Activated CD4-positive, alpha-beta T cell treated with anti-CD3 and anti-CD28 coated beads, Interleukin-2, amount 50 U/mL, for 48 hours (primary cell): Measurements from ENCODE around the gene ZNF189.

Experiments
- DNase-seq, 2 experiments: peaks; one replicate each; pipeline ENCODE4 v3.0.0-alpha.2; 2020

The ZNF189 gene

DNA sequence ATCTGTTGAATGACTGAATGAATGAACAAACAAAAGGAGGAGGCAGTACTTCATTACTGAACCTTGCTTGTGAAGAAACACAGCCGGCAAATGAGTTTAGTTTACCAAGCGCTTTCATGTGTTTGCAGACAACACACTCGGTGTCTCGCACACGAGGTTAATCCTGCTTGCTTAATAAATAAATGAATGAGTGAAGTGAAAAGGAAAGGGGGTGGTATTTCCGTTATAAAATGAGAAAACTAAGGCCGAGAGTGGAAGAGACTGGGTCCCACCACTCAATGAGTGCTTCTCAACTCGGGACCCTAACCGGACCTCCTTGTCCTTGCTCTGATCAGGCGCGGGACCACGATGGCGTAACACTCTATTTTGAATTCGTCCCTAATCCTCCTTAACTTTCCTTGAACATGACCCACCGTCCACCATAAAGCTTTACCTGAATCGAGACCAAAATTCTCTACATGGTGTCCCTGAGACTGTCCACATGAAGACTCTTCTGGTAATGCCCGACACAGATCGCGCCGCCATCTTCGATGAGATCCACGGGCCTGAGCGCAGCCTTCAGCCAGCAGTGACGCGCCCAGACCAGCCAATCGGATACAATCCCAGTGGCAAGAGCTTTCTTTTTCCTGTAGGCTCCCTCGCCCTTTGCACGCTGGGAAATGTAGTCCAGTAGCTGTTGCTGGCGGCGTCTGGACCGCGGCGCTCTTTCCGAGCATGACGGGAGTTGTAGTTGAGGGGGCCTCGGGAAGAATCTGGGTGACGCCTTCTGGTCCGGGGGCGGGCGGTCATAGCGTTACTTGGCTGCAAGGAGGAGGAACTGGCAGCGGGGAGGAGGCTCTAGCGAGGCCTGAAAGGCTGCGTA, at the start of gene ZNF189, which contains the start of gene MRPL50:
ZNF189 (plus strand) TSS at position 784 of the 862 bp plus-strand sequence. CDS start 306 bp downstream, outside the sequence.
MRPL50 (minus strand) TSS at position 551 of the 862 bp plus-strand sequence; CDS start at position 525, 26 bp downstream.
- peak; percentile 95 for DNase-seq

DNA sequence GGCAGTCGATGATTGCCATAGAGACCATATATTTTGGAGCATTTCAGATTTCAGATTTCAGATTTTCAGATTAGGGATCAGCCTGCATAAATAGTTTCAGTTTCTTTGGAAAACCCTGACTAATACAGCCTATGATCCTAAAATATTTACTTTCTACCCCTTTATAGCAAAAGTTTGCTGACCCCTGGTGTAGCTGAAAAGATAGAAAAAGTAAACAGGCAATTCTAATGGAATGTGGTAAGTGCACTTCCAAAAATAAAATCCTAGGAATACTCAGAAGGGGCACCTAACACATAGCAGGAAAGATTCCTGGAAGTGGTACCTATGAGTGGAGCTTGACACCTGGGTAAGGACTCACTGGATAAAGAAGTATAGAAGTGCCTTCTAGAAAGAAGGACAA, 48.4 kb upstream of the ZNF189 start:
- no peak for DNase-seq

DNA sequence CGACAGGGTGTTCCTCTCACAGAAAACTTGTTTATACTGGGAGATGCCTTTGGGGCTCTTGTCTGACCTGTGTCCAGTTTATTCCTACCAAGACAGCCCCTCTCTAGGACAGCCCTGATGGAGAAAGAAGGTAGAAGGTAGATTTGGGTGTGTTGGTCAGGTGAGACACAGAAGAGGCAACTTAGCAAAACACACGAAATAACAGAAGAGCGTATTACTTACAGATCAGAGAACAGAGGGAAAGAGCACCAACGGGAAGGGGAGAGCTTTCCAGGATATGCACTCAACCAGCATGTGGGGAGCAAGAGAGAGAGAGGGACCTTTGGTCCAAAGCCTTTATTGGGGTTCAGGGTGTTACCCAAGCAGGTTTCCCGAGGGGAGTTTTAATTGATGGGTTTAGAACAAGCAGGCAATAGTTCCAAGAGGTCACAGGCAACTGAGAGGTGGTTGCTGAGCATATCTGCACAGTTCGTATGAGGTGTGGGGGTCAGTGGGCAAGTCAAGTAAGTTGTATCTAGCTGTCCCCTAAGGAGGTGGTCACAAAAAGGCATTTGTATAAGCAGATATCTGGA, 45.7 kb upstream of the ZNF189 start:
- no peak for DNase-seq

DNA sequence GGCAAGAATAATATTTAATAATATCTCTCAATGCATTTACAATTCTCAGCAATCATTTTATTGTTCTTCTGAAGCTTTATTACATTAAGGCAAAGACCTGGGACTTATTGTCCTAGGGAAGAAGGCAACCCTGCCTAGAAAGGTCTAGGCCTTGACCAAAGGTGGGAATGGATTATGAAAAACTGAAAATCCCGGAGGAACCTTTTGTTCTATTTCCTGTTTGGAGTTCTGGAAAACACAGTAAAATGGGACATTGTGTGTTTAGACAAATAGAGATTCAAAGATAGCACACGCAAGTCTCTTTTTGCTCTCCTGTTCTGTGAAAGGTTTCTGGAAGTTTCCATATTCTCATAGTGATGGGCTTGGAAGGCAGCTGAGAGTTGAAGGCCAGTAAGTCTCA, 45.0 kb upstream of the ZNF189 start:
- DNase-seq: no peak

DNA sequence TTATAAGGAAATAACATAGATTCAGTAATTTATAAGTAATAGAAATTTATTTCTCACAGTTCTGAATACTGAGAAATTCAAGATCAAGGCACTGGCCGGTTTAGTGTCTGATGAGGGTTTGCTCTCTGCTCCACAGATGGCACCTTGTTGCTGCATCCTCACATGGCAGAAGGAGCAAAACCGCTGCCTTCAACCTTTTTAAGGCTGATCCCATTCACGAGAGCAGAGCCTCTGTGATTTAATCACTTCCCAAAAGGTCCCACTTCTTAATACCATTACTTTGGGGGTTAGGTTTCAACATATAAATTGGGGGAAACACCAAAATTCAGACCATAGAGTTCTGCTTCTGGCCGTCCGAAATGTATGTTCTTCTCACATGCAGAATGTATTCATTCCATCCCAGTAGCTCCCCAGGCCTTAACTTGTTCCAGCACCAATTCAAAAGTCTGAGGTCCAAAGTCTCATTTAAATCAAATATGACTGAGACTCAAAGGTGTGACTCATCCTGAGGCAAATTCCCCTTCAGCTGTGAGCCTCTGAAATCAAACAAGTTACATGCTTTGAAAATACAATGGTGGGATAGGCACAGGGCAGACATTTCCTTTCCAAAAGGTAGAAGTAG, 44.4 kb upstream of the ZNF189 start:
- DNase-seq: no peak

DNA sequence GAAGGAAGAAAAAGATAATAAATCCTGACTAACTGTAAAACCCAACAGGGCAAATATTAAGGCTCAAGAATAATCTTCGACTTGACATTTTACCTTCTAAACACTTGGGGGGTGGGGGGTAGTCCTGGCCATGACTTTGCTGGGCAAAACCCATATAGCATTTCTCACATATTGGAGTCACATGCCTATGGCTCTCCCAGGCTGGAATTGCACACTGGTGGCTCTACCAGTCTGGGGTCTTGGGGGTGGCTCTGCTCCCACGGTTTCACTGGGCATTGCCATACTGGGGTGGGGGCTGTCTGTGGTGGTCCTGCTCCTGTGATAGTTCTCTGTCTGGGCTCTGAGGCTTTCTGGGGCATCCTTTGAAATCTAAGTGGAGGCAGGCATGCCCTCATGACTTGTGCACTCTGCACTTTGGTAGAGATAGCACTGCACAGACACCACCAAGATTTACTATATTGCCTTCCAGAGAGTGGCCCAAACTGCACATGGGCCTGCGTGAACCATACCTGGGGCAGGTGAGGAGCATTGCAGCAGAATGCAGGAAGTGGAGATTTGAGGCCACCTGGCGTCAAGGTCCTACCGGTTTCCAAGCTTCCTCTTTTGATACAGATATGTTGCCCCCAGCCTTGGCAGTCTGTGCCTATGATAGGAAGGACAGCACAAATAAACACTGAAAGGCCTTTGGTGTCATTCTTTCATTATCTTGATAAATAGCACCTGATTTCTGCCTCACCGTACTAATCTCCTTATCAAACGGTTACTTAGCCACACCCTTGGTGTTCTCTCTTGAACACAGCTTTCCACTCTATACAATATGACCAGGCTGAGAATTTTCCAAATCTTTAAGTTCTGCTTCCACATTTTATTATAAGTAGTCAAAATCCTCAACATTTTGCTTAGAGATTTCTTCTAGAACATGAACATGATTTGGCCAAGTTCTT, 43.6 kb upstream of the ZNF189 start:
- no peak for DNase-seq

DNA sequence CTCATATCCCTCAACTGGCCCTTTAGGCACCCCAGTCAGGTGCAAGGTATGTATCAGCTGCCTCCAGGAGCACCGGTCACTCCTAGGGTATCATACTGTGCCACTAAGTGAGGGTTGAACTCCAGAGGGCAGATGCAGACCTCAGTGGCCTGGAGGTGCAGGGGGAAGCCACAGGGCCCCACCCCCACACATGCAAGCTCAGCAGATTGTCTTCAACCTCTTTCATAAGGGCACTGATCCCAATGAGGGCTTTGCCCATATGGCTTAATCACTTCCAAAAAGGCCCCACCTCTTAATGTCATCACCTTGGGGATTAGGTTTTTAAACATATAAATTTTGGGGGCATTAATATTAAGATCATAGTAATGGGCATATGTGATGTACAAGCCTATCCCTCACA, 42.0 kb upstream of the ZNF189 start:
- no peak for DNase-seq

DNA sequence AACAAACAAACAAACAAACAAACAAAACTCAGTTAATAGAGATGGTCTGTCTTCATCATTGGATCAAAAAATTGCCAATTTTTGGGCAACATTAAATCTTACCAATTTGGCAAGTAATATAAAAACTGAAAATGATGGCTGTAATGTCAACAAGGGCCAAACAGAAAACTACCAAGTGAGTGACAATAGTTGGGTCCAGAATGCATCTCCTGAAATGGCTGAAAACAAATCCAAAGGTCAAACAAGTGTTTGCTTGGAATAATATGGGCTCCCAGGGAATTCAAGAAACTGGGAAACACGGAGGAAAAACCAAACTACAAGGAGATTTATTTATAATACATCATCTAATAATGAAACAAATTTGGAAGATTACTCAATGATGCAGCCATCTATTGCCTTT, 39.0 kb upstream of the ZNF189 start:
- DNase-seq: no peak

DNA sequence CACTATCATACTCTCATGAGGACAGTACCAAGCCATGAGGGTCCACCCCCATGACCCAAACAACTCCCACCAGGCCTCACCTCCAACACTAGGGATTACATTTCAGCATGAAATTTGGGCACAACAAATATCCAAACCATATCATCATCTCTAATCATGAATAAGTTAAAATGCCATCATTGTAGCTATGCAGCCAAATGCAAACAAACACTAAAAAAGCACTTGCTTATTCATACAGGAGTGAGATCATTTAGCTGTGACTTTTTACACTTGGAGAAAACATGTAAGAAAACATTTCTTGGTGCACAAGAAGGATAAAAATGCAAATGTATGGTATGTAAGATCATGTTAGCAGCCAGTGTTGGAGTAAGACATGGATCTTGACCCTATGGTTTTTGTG, 38.0 kb upstream of the ZNF189 start:
- DNase-seq: no peak

DNA sequence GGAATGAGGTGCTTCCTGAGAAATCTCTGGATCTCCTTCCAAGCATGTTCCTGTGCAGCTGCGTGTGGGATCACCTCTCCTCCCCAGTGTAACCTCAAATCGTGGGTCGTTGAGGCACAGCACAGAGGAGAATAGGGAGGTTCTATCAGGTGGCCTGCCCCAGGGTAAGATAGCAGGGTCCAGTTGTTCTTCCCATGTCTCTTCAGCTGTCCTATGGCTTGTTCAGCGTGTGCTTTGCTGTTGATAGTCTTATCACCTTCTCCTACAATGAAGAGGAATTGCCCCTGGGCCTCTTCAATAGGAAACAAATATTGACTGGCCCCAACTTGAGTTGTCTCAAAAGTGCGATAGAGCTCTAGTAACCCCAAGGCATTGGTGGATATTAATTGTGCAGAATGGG, 36.2 kb upstream of the ZNF189 start:
- no peak for DNase-seq

DNA sequence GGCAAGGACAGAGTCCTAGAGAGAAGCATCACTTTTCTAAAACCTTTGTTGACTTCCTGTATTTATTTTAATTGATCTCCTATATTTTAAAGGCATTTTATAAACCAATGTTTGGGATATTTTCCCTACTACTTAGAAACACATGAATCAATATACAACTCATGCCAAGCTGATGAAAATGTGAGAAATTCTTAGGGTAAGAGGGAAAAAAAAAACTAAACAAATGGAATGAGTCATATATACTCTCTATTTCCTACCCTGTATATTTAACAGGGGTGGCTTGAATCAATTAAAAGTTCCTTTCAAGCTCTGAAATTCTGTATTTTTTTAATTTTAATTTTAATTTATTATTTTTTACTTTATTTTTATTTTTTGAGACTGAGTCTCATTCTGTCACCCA, 33.5 kb upstream of the ZNF189 start:
- no peak for DNase-seq

DNA sequence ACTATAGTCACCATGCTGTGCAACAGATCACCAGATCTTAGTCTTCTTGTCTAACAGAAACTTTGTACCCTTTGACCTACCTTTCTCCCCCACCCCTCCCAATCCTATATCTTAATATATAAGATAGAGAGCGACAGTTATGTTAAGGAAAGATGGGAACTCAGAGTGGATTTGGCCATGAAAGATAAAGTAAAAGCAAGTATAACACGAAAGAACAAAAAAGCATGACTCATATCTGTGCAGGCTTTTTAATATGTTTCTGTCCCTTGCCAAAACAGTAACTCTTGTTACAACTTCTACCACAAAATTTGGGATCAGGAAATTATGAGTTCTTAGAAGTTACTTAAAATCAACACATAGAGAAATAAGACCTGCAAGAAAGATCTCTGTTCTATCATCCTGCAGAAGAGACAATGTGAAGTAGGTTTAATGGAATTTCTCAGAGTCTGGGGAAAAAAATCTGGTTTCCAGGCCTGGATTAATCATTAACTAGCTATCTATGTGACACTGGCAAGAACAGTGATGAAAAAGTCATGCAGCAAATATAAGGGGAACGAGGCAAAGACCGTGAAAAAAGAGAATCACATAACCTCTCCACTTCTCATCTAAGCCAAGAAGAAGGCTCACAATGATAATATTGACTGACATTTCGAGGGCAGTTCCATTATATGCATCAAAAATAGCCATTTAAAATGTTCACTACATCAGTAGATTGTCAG, 32.5 kb upstream of the ZNF189 start:
- no peak for DNase-seq

DNA sequence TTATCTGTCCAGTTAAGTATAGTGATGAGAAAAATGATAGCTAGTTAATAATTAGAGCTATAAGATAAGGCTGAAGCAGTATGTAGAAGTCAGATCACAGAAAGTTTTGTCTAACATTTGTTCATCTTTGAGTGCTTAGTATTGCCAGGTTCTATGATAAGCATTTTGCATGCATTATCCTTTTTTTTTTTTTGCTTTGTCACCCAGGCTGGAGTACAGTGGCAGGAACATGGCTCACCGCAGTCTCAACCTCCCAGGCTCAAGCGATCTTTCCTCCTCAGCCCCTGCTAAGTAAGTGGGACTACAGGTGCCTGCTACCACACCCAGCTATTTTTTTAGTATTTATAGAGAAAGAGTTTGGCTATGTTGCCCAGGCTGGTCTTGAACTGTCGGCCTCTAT, 31.3 kb upstream of the ZNF189 start:
- DNase-seq: no peak

DNA sequence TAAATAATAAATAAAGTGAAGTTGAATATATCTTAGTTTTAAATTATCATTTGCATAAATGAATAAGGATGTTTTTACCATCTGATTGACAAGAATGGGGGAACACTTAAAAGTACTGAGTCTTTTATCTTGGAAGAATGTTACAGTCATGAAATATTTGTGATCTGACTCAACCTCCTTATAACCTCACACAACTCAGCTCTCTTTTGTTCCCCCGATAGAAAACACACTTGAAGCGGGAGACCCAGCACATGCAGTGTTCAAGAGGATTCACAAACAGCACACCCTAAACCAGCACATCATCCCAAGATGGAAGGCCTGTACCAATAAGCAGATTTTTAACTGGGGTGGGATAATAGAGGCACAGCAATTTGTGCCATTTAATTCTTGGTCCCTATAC, 29.4 kb upstream of the ZNF189 start:
- DNase-seq: no peak

DNA sequence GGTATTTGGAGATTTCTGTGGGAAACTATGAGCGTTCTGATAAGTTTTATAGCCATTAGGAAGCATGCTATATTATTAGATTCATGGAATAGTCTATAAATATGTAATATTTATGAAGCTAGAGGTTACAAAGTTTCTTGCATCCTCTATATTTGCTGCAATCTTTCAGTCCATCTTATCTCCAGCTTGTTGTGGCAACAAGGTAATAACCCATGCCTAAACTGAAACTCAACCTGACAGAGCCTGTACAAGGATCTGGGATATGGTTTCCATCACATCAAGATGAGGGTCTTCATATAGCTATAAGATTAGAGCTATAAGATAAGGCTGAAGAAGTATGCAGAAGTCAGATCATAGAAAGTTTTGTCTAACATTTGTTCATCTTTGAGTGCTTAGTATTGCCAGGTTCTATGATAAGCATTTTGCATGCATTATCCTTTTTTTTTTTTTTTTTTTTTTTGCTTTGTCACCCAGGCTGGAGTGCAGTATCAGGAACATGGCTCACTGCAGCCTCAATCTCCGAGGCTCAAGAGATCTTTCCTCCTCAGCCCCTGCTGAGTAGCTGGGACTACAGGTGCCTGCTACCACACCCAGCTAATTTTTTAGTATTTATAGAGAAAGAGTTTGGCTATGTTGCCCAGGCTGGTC, 28.6 kb upstream of the ZNF189 start:
- DNase-seq: no peak

DNA sequence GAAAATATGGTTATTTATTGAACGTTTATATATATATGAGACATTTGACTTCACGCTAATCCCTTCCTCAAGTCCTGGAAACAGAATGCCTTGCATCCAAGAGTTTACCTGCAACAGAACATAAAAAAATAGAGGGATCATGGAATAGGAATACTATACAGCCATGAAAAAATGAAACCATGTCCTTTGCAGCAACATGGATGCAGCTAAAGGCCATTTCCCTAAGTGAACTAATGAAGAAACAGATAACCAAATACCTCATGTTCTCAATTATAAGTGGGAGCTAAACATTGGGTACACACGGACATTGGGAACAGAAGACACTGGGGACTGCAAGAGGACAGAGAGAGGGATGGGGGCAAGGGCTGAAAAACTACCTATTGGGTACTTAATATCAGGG, 26.8 kb upstream of the ZNF189 start:
- no peak for DNase-seq

DNA sequence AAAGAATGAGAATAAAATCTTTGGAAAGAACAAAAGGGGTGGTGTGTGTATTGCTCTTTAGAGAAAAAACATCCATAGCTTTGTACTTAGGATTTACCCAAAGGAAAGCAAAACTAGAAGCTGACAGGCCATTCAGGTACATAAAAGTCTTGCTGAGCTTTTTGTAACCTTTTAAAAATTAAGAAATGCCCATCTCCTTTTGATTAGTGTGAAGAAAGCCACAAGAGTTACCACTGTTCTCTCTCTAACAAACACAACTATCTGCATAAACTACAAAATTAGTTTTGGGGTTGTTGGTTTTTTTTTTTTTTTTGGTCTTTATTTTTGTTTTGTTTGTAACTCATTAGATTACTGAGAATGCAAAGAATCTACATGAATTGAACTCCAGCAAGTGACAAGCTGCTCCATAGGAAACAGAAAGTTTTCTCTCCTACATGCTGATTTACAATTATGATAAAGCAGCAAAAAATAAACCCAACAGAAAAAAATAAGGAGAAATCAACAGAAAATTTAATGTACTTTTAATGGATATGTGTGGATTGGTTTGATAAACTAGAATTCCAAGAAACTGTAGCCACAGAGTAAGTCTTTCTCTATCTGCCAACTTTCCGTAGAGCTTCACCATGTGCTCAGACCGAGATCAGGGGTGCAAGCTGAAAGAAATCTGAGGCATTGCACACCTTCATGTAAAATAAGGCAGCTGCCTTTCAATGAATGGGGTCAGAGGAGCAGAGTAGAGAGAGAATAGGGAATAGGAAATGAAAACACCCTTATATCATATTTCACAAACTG, 26.1 kb upstream of the ZNF189 start:
- no peak for DNase-seq

DNA sequence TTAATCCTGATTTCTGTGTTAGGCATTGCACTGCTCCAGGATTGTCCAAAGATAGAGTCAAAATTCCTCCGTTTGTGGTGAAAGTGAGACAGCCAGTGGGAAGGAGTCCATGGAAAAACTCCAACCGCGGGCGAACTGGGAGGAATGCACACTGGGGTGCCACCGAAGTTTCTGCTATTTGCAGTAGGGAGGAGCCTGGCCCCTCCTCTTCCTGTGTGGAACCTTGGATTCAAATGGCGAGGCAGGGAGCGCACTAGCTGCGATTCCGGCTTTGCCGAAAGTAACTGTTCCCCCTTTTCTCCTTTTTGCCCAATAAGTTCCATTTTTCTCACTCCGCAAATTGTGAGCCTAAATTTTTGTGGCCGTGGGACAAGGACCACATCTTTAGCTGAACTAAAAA, 23.1 kb upstream of the ZNF189 start:
- DNase-seq: no peak

DNA sequence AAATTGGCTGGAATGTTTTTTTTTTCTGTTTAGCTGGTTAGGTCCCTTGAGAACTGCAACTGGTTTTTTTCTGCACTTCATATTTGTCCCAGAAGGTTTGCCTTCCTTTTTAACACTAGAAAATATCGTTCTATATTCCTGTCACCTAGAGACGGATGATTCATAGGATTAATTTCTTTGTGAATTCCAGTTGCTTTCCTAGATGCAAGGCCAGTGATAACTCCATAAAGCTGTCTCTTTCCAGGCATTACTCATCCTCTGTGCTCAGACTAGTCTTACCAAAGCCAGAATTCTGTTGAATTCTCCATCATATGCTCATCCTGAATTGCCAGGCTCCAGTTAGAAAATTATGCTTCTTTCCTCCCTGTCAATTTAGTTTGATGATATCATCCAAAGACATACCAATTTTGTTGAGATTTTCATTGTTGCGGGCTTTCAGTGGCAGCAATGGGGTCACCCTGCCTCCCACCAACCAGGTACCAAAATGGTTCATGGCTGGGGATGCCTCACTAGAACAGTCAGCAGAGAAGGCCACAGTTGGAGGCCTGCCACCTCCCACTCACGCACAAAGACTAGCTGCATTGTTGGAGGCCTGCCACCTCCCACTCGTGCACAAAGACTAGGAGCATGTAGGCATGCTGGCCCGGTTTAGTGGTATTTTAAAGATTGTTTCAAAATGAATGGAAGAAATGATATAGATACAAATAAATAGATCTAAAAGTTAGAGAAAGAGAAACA, 22.4 kb upstream of the ZNF189 start:
- no peak for DNase-seq

DNA sequence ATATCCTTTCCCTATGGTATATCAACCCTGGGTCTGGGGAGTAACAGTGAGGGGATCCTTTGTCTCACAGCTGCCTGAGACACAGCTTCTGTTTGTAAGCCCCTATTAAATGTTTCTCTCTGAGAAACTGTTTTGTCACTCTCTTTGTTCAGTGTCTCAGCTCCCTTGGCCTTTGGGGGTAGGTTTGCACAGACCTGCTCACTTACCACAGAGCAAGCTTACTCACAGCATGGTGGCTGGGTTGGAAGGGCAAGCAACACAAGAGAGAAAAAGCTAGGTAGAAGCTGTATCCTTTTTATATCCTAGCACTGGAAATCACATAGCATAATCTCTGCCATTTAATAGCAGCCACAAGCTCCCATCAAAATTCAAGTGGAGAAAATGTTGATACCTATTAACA, 18.4 kb upstream of the ZNF189 start:
- no peak for DNase-seq
